IMR-90 (cell line): Measurements from ENCODE around the gene SCTR. TPM values are rescaled to one million over a fixed set of nuclear protein-coding genes. Genes with fewer than 3 reads are reported as not detected.

Experiments
- ATAC-seq: fragments of 200-7000 bp; cut with Tn5 transposase; 2 replicates; pipeline ENCODE4 v1.9.1; 2020; ENCODE audit warnings: low read depth, mild to moderate bottlenecking, moderate library complexity
- BruUV-seq: library from RNA; stranded (reverse); fragments of 400-500 nt; replicated peaks from 2 replicates; lab custom pipeline; 2021; lab: Mats Ljungman, UMichigan
- CTCF ChIA-PET: fragments of 300-600 bp; formaldehyde crosslinking; extraction: SDS; loops from one replicate; lab custom pipeline; 2021; ENCODE audit warnings: antibody characterized with exemption; lab: Yijun Ruan, JAX
- POLR2A ChIA-PET: fragments of 300-600 bp; sonication (Branson Sonifier 250); formaldehyde crosslinking; loops from one replicate; lab custom pipeline; 2022; ENCODE audit warnings: antibody characterized with exemption; ENCODE audit not compliant: unreplicated experiment; lab: Charles Lee
- DNase-seq: peaks from one replicate; pipeline ENCODE4 v3.0.0; 2013
- H2AFZ ChIP-seq: replicated peaks from 2 replicates; pipeline ENCODE3; 2013; ENCODE audit warnings: low read length, mild to moderate bottlenecking; ENCODE audit not compliant: poor library complexity
- H2AK5ac ChIP-seq: 2 replicates; pipeline ENCODE4 v1.6.1; 2013; ENCODE audit warnings: low read depth, low read length, inconsistent platforms
- H2AK9ac ChIP-seq: replicated peaks from 2 replicates; pipeline ENCODE3; 2013; ENCODE audit warnings: mild to moderate bottlenecking, low read depth, low read length, moderate library complexity; ENCODE audit not compliant: poor library complexity
- H2BK120ac ChIP-seq: 2 replicates; pipeline ENCODE4 v1.6.1; 2013; ENCODE audit warnings: low read depth, low read length, inconsistent platforms
- H2BK15ac ChIP-seq: 3 replicates; pipeline ENCODE4 v1.6.1; 2013; ENCODE audit warnings: low read depth, low read length, inconsistent platforms
- H2BK20ac ChIP-seq: 2 replicates; pipeline ENCODE4 v1.6.1; 2013; ENCODE audit warnings: low read depth, mild to moderate bottlenecking, inconsistent platforms, low read length, moderate library complexity
- H2BK5ac ChIP-seq: 2 replicates; pipeline ENCODE4 v1.6.1; 2013; ENCODE audit warnings: mild to moderate bottlenecking, low read depth, low read length, inconsistent platforms; ENCODE audit not compliant: poor library complexity, severe bottlenecking
- H3K14ac ChIP-seq: replicated peaks from 2 replicates; pipeline ENCODE4 v1.6.1; 2013; ENCODE audit warnings: low read depth, low read length, inconsistent platforms
- H3K18ac ChIP-seq: 2 replicates; pipeline ENCODE4 v1.6.1; 2013; ENCODE audit warnings: low read depth, low read length, control low read depth
- H3K23ac ChIP-seq: 2 replicates; pipeline ENCODE4 v1.6.1; 2013; ENCODE audit warnings: low read depth, low read length, inconsistent platforms
- H3K27ac ChIP-seq: 2 replicates; pipeline ENCODE4 v1.5.1; 2013; ENCODE audit warnings: mild to moderate bottlenecking, control low read depth, low read length; ENCODE audit not compliant: insufficient read depth
- H3K27me3 ChIP-seq: 2 replicates; pipeline ENCODE4 v1.6.1; 2013; ENCODE audit warnings: low read length; ENCODE audit not compliant: control insufficient read depth, insufficient read depth
- H3K36me3 ChIP-seq: 2 replicates; pipeline ENCODE4 v1.6.1; 2013; ENCODE audit warnings: low read length, mixed read lengths; ENCODE audit not compliant: control insufficient read depth, insufficient read depth
- H3K4ac ChIP-seq: 2 replicates; pipeline ENCODE4 v1.6.1; 2013; ENCODE audit warnings: low read depth, low read length, inconsistent platforms
- H3K4me1 ChIP-seq: 2 replicates; pipeline ENCODE4 v1.6.1; 2013; ENCODE audit warnings: low read length, mixed read lengths; ENCODE audit not compliant: control insufficient read depth, insufficient read depth
- H3K4me2 ChIP-seq: 2 replicates; pipeline ENCODE4 v1.6.1; 2013; ENCODE audit warnings: low read depth, mild to moderate bottlenecking, control low read depth, low read length, moderate library complexity
- H3K4me3 ChIP-seq: 2 replicates; pipeline ENCODE4 v1.5.1; 2013; ENCODE audit warnings: low read depth, mild to moderate bottlenecking, control low read depth, low read length, moderate library complexity; ENCODE audit not compliant: insufficient read depth
- H3K56ac ChIP-seq: 2 replicates; pipeline ENCODE4 v1.6.1; 2013; ENCODE audit warnings: low read length, inconsistent platforms; ENCODE audit not compliant: insufficient read depth; ENCODE audit errors: extremely low read depth
- H3K79me1 ChIP-seq, 2 experiments: 2 replicates each; pipeline ENCODE4 v1.6.1; 2013; ENCODE audit warnings: low read length in 2 of 2, inconsistent platforms in 1 of 2, low read depth in 1 of 2
- H3K9ac ChIP-seq: 2 replicates; pipeline ENCODE4 v1.6.1; 2013; ENCODE audit warnings: low read depth, low read length, control low read depth
- H3K9me1 ChIP-seq: 2 replicates; pipeline ENCODE4 v1.6.1; 2013; ENCODE audit warnings: low read length, inconsistent platforms; ENCODE audit not compliant: insufficient read depth
- H3K9me3 ChIP-seq: 2 replicates; pipeline ENCODE4 v1.6.1; 2013; ENCODE audit warnings: low read length; ENCODE audit not compliant: control insufficient read depth, insufficient read depth
- H4K20me1 ChIP-seq: 2 replicates; pipeline ENCODE4 v1.6.1; 2013; ENCODE audit warnings: low read length, inconsistent platforms; ENCODE audit not compliant: insufficient read depth
- H4K5ac ChIP-seq: 2 replicates; pipeline ENCODE4 v1.6.1; 2013; ENCODE audit warnings: mild to moderate bottlenecking, low read depth, low read length, control low read depth
- H4K8ac ChIP-seq, 2 experiments: 2 replicates each; pipeline ENCODE4 v1.6.1; 2013; ENCODE audit warnings: low read depth in 2 of 2, low read length in 2 of 2, control low read depth in 1 of 2, inconsistent platforms in 1 of 2
- H4K91ac ChIP-seq: 2 replicates; pipeline ENCODE4 v1.6.1; 2013; ENCODE audit warnings: low read depth, low read length, inconsistent platforms; ENCODE audit not compliant: insufficient read depth
- RAD21 ChIP-seq: IDR thresholded peaks from 2 replicates; pipeline ENCODE4 v1.6.1; 2012; ENCODE audit warnings: low read length, improper control_type of control experiment
- SMC3 ChIP-seq: fragments of 150-350 bp; IDR thresholded peaks from 2 replicates; pipeline ENCODE4 v1.6.1; 2016; ENCODE audit warnings: low read depth, mild to moderate bottlenecking, antibody characterized with exemption, low read length, moderate library complexity
- WGBS, 2 experiments: methylation state at CpG; one replicate each; pipeline versions ENCODE4 v1.1.5 to v1.1.7; 2013; ENCODE audit warnings: missing lambda C conversion rate in 2 of 2; ENCODE audit not compliant: insufficient read length in 1 of 2; ENCODE audit errors: extremely low coverage in 2 of 2; 5-methylcytosine and 5-hydroxymethylcytosine counted together
- dilution Hi-C: fragments of 300-500 bp; cut with HindIII; formaldehyde crosslinking; loops from one replicate; pipeline ENCODE4 v1.14.3; 2018; ENCODE audit warnings: low sequenced_read_pairs; ENCODE audit not compliant: unreplicated experiment
- in situ Hi-C: fragments of 300-500 bp; cut with MboI; formaldehyde crosslinking; loops from 3 replicates; pipeline ENCODE4 v1.14.3; 2019; ENCODE audit warnings: low sequenced_read_pairs, inconsistent platforms, mixed read lengths
- intact Hi-C: fragments of 100-400 bp; cut with micrococcal nuclease; formaldehyde crosslinking; loops from 2 replicates; pipeline ENCODE4 v1.10.0; 2022
- polyA plus RNA-seq, 3 experiments: library from polyadenylated mRNA; depleted of rRNA; stranded (reverse); fragments of >200 nt; gene quantifications; 2 replicates each; pipeline ENCODE4 v1.2.3, GENCODE V29; 2012; ENCODE audit warnings: low replicate concordance in 1 of 3
- total RNA-seq: library from RNA; depleted of rRNA; stranded (reverse); fragments of >200 nt; gene quantifications from 2 replicates; pipeline ENCODE4 v1.2.3, GENCODE V29; 2012
- TF ChIP-seq, protein P1 (sequence below): fragments of 150-350 bp; IDR thresholded peaks from 2 replicates; pipeline ENCODE4 v1.6.1; 2017; ENCODE audit warnings: mild to moderate bottlenecking, antibody characterized with exemption, low read length, low read depth
- TF ChIP-seq, protein P2 (sequence below): conservative IDR thresholded peaks from 2 replicates; pipeline ENCODE4 v1.5.1; 2012; ENCODE audit warnings: mild to moderate bottlenecking, low read depth, low read length, improper control_type of control experiment

The SCTR gene
- total and polyA plus RNA-seq, 2 of the 4 experiments (the other 2 are of a cell fraction) = not detected

DNA sequence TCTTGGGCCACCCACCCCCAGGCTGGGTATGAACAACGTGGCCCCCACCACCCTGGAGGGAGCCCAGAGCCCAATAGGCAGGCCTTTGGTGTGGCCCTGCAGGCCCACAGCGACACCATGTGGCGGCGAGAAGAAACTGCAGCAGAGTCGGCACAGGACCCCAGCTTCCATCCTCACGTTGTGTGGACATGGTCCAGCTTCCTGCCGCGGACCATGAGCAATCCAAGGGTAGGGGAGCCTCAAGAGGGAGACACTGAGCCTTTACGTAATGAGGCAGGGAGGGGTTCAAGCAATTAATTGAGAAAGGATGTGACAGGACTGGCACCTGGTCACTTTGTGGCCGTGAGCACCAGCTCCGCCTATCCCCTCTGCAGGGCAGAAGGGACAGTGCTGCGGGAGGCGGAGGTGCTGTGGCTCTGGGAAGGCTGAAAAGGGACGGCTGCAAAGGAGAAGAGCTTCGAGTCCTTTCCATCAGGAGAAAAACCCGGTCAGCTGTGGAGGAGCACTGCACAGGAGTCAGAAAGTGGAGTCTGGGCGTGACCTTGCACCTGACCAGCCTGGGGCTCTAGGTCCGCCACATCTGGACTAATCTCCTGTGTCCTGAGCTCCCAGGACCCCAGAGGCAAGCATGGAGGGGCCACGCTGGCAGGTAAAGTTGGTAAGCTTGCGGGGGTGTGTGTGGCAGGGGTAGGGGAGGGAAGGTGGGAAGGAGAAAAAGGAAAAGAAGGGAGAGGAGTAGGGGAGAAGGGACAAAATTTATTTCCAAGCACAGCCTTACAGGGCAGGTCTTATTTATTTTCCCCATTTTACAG is 47.8 kb downstream of the SCTR start:
- Histone ChIP-seq H3K14ac (no peak overlapping the region), H4K5ac (no peak overlapping the region), H4K20me1 (no peaks in the 10 kb centered on the region), H2AK5ac (no peak overlapping the region), H3K27ac (no peak overlapping the region), H3K79me1 (no peaks in the 10 kb centered on the region), H3K4ac (no peak overlapping the region), H3K4me2 (no peak overlapping the region), H4K91ac (no peak overlapping the region), H3K9me1 (no peaks in the 10 kb centered on the region), H2BK120ac (no peak overlapping the region), H3K23ac (no peak overlapping the region), H2AK9ac (peak overlapping the region; percentile 72), H3K36me3 (no peaks in the 10 kb centered on the region), H3K9ac (no peak overlapping the region), H4K8ac (no peak overlapping the region), H3K27me3 (peaks cover 23% of the 10 kb centered on the region), H2BK5ac (no peak overlapping the region), H2BK15ac (no peak overlapping the region), H3K9me3 (no peaks in the 10 kb centered on the region), H3K18ac (no peak overlapping the region), H2BK20ac (no peak overlapping the region), H3K4me1 (no peaks in the 10 kb centered on the region), H2AFZ (peak overlapping the region; percentile 75), H3K4me3 (no peak overlapping the region), H3K56ac (no peak overlapping the region)
- peak; percentile 72 for TF ChIP-seq SMC3
- TF ChIP-seq, protein P1, sequence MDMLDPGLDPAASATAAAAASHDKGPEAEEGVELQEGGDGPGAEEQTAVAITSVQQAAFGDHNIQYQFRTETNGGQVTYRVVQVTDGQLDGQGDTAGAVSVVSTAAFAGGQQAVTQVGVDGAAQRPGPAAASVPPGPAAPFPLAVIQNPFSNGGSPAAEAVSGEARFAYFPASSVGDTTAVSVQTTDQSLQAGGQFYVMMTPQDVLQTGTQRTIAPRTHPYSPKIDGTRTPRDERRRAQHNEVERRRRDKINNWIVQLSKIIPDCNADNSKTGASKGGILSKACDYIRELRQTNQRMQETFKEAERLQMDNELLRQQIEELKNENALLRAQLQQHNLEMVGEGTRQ = no peak
- TF ChIP-seq RAD21 = peak; percentile 84
- TF ChIP-seq, protein P2, sequence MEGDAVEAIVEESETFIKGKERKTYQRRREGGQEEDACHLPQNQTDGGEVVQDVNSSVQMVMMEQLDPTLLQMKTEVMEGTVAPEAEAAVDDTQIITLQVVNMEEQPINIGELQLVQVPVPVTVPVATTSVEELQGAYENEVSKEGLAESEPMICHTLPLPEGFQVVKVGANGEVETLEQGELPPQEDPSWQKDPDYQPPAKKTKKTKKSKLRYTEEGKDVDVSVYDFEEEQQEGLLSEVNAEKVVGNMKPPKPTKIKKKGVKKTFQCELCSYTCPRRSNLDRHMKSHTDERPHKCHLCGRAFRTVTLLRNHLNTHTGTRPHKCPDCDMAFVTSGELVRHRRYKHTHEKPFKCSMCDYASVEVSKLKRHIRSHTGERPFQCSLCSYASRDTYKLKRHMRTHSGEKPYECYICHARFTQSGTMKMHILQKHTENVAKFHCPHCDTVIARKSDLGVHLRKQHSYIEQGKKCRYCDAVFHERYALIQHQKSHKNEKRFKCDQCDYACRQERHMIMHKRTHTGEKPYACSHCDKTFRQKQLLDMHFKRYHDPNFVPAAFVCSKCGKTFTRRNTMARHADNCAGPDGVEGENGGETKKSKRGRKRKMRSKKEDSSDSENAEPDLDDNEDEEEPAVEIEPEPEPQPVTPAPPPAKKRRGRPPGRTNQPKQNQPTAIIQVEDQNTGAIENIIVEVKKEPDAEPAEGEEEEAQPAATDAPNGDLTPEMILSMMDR = peak; percentile 78
- CTCF ChIA-PET = interaction anchor here (0.6 to 1.4 kb wide), 10 partner anchors 9 to 595 kb away, joined by 3 to 8 read pairs (median 4); no protein-coding TSS in a partner anchor
- intact Hi-C loops (loop anchor here (1.0 to 5.0 kb wide), 3 partner anchors 69 to 594 kb away; no protein-coding TSS in a partner anchor), dilution Hi-C loops (no loop called here), in situ Hi-C loops (no loop called here)
- DNase-seq = peak; percentile 36
- WGBS, 2 experiments = 46% methylated on average over 6 of the region's 20 CpGs; no CpG with 5 or more reads in 1 of the 2 experiments
- POLR2A ChIA-PET = no interaction called here
- no TSS peak for BruUV-seq
- ATAC-seq = peak; percentile 95
